Measurements from ENCODE around the gene JARID2.

JARID2 gene

GRCh38 chr6:15389765-15390723 is 144.2 kb downstream of the JARID2 start:
- DNase-seq (ENCODE audit: insufficient read length, low spot score) (peak; percentile 39), FAIRE-seq (no peak)

- FAIRE-seq (no peak), DNase-seq (ENCODE audit: insufficient read length, low spot score) (no peak)
These were observed 145.6 kb downstream of the JARID2 start for GRCh38 chr6:15391500-15391899.

- no peak for DNase-seq (ENCODE audit: insufficient read length, low spot score)
- no peak for FAIRE-seq
These were observed 146.3 kb downstream of the JARID2 start for GRCh38 chr6:15392182-15392581.

GRCh38 chr6:15393605-15394004 is 147.7 kb downstream of the JARID2 start:
- FAIRE-seq (no peak), DNase-seq (ENCODE audit: insufficient read length, low spot score) (no peak)

- DNase-seq (ENCODE audit: insufficient read length, low spot score), result no peak
- no peak for FAIRE-seq
These were observed 149.2 kb downstream of the JARID2 start for GRCh38 chr6:15395087-15395486.

- FAIRE-seq (no peak), DNase-seq (ENCODE audit: insufficient read length, low spot score) (no peak)
These were observed 150.9 kb downstream of the JARID2 start for GRCh38 chr6:15396808-15397207.

- DNase-seq (ENCODE audit: insufficient read length, low spot score) (peak; percentile 40), FAIRE-seq (peak; percentile 72)
These were observed 152.9 kb downstream of the JARID2 start for GRCh38 chr6:15398633-15399275.

GRCh38 chr6:15399641-15400470 is 154.0 kb downstream of the JARID2 start:
- FAIRE-seq (no peak), DNase-seq (ENCODE audit: insufficient read length, low spot score) (no peak)

- no peak for DNase-seq (ENCODE audit: insufficient read length, low spot score)
- no peak for FAIRE-seq
These were observed 154.7 kb downstream of the JARID2 start for GRCh38 chr6:15400572-15401004.

GRCh38 chr6:15401120-15401519 is 155.3 kb downstream of the JARID2 start:
- FAIRE-seq, result no peak
- DNase-seq (ENCODE audit: insufficient read length, low spot score), result no peak

- FAIRE-seq (no peak), DNase-seq (ENCODE audit: insufficient read length, low spot score) (no peak)
These were observed 155.9 kb downstream of the JARID2 start for GRCh38 chr6:15401769-15402250.

- FAIRE-seq (no peak), DNase-seq (ENCODE audit: insufficient read length, low spot score) (no peak)
These were observed 156.7 kb downstream of the JARID2 start for GRCh38 chr6:15402406-15403045.

- FAIRE-seq (no peak), DNase-seq (ENCODE audit: insufficient read length, low spot score) (no peak)
These were observed 157.4 kb downstream of the JARID2 start for GRCh38 chr6:15403094-15403755.

- FAIRE-seq (no peak), DNase-seq (ENCODE audit: insufficient read length, low spot score) (no peak)
These were observed 158.8 kb downstream of the JARID2 start for GRCh38 chr6:15404685-15404980.

- no peak for FAIRE-seq
These were observed 159.5 kb downstream of the JARID2 start for GRCh38 chr6:15405129-15406068.

GRCh38 chr6:15406452-15406851 is 160.6 kb downstream of the JARID2 start:
- DNase-seq (ENCODE audit: insufficient read length, low spot score) (no peak), FAIRE-seq (no peak)

More at GRCh38 chr6:15405129-15406068, 159.5 kb downstream of the JARID2 start:
- DNase-seq (ENCODE audit: insufficient read length, low spot score), result no peak

- FAIRE-seq, result no peak
- no peak for DNase-seq (ENCODE audit: insufficient read length, low spot score)
These were observed 162.1 kb downstream of the JARID2 start for GRCh38 chr6:15408008-15408407.

GRCh38 chr6:15408758-15409157 is 162.9 kb downstream of the JARID2 start:
- no peak for FAIRE-seq
- no peak for DNase-seq (ENCODE audit: insufficient read length, low spot score)
